Stimulated activated CD4-positive, alpha-beta T cell treated with anti-CD3 and anti-CD28 coated beads, TNF-alpha, amount 100 ng/mL, for 4 hours (primary cell): Measurements from ENCODE around the gene BPIFB3.
"Not testable (repeated sequence)": the region's sequence is repeated elsewhere in the genome, so short reads cannot be mapped to it uniquely, and the experiment has no call there.

Source experiments
- DNase-seq, 3 experiments: peaks; one replicate each; pipeline ENCODE4 v3.0.0-alpha.2; 2020; ENCODE audit warnings: low read depth in 3 of 3

The BPIFB3 gene

GRCh38 chr20:33027769-33028751 lies 25.6 kb upstream of the BPIFB3 start:
- DNase-seq, result no peak

- DNase-seq, result no peak
Observed at GRCh38 chr20:33028875-33029274, 24.8 kb upstream of the BPIFB3 start.

- DNase-seq, result no peak
Observed at GRCh38 chr20:33030076-33030475, 23.6 kb upstream of the BPIFB3 start.

- DNase-seq, result no peak
Observed at GRCh38 chr20:33030569-33030968, 23.1 kb upstream of the BPIFB3 start.

- DNase-seq, result no peak
Observed at GRCh38 chr20:33031531-33031930, 22.2 kb upstream of the BPIFB3 start, which contains the start of gene BPIFB6. TSS of gene BPIFB6 (plus strand) at chr20:33031648. CDS start at chr20:33031648, 0 bp downstream.

- DNase-seq, result no peak
Observed at GRCh38 chr20:33032555-33032954, 21.1 kb upstream of the BPIFB3 start.

GRCh38 chr20:33033381-33033780 lies 20.3 kb upstream of the BPIFB3 start:
- DNase-seq, result no peak

- no peak for DNase-seq
Observed at GRCh38 chr20:33034115-33034514, 19.6 kb upstream of the BPIFB3 start.

GRCh38 chr20:33034901-33035492 lies 18.7 kb upstream of the BPIFB3 start:
- DNase-seq, result no peak

GRCh38 chr20:33037456-33037855 lies 16.2 kb upstream of the BPIFB3 start:
- DNase-seq, result no peak

GRCh38 chr20:33038243-33038642 lies 15.5 kb upstream of the BPIFB3 start:
- DNase-seq, result no peak

GRCh38 chr20:33042430-33042829 lies 11.3 kb upstream of the BPIFB3 start:
- DNase-seq, result no peak

GRCh38 chr20:33042983-33043730 lies 10.5 kb upstream of the BPIFB3 start:
- DNase-seq, result no peak

- no peak for DNase-seq
Observed at GRCh38 chr20:33043731-33044181, 9.9 kb upstream of the BPIFB3 start.

GRCh38 chr20:33045129-33045721 lies 8.5 kb upstream of the BPIFB3 start:
- DNase-seq, result not testable (repeated sequence)

GRCh38 chr20:33046412-33046811 lies 7.3 kb upstream of the BPIFB3 start:
- no peak for DNase-seq

GRCh38 chr20:33051333-33051732 lies 2.4 kb upstream of the BPIFB3 start:
- DNase-seq, result no peak

GRCh38 chr20:33054381-33054780 lies 678 bp downstream of the BPIFB3 start:
- no peak for DNase-seq

GRCh38 chr20:33054791-33055190 lies 1.1 kb downstream of the BPIFB3 start:
- no peak for DNase-seq

- DNase-seq, result no peak
Observed at GRCh38 chr20:33059136-33059535, 5.4 kb downstream of the BPIFB3 start.

GRCh38 chr20:33059741-33060390 lies 6.2 kb downstream of the BPIFB3 start:
- DNase-seq, result no peak
